K562 (cell line): ENCODE data around the gene MBNL2. TPM values are rescaled to one million over a fixed set of nuclear protein-coding genes. Genes with fewer than 3 reads are reported as not detected.
A peak's percentile ranks its signal among the peaks of the same experiment; 100 is the strongest.

ENCODE experiments used
- CHD1 ChIP-seq: fragments of 200-600 bp; sonication (generic); IDR thresholded peaks from one replicate; pipeline ENCODE4 v1.6.1; 2012; ENCODE audit warnings: mild to moderate bottlenecking, moderate library complexity, low read length, inconsistent platforms
- E2F8 ChIP-seq: fragments of 450-650 bp; IDR thresholded peaks from 2 replicates; pipeline ENCODE4 v1.7.1; 2018; ENCODE audit warnings: mild to moderate bottlenecking, low read depth; ENCODE audit not compliant: partially characterized antibody
- GATAD2B ChIP-seq: fragments of 450-650 bp; IDR thresholded peaks from 2 replicates; pipeline ENCODE4 v1.6.1; 2017; ENCODE audit warnings: mild to moderate bottlenecking, borderline replicate concordance
- HOXB6 ChIP-seq: fragments of 250-450 bp; sonication (Bioruptor Pico); IDR thresholded peaks from 2 replicates; pipeline ENCODE4 v1.5.1; 2022; ENCODE audit warnings: mild to moderate bottlenecking, borderline replicate concordance
- MIER1 ChIP-seq: fragments of 450-650 bp; IDR thresholded peaks from 2 replicates; pipeline ENCODE4 v1.6.1; 2016; ENCODE audit warnings: antibody characterized with exemption, mild to moderate bottlenecking, low read depth
- NUFIP1 ChIP-seq: fragments of 450-650 bp; IDR thresholded peaks from 2 replicates; pipeline ENCODE4 v1.6.1; 2018; ENCODE audit not compliant: partially characterized antibody
- SMAD1 ChIP-seq: fragments of 150-350 bp; IDR thresholded peaks from 2 replicates; pipeline ENCODE4 v1.6.1; 2014; ENCODE audit warnings: low read length, low read depth; ENCODE audit not compliant: partially characterized antibody
- TBP ChIP-seq: optimal IDR thresholded peaks from 2 replicates; pipeline ENCODE3; 2011; ENCODE audit warnings: low read depth, low read length, improper control_type of control experiment
- TCF7 ChIP-seq: sonication (generic); IDR thresholded peaks from 2 replicates; pipeline ENCODE4 v1.6.1; 2016; ENCODE audit warnings: antibody characterized with exemption, borderline replicate concordance
- TFAP4 ChIP-seq: sonication (generic); formaldehyde crosslinking; IDR thresholded peaks from 2 replicates; pipeline ENCODE4 v1.8.0; 2022; ENCODE audit warnings: missing genetic modification reagents, mild to moderate bottlenecking, moderate library complexity, borderline replicate concordance
- TOE1 ChIP-seq, 2 experiments: fragments of 450-650 bp in 1 of 2; sonication (generic) in 1 of 2; formaldehyde crosslinking in 1 of 2; IDR thresholded peaks; 2 replicates each; pipeline versions ENCODE4 v1.7.1 to v1.8.0; 2016 to 2022; ENCODE audit warnings: borderline replicate concordance in 2 of 2, mild to moderate bottlenecking in 2 of 2, antibody characterized with exemption in 1 of 2, inconsistent platforms in 1 of 2, low read depth in 1 of 2, missing genetic modification reagents in 1 of 2, moderate library complexity in 1 of 2
- ZNF778 ChIP-seq: fragments of 450-650 bp; formaldehyde crosslinking; IDR thresholded peaks from 2 replicates; pipeline ENCODE4 v1.4.0; 2020; ENCODE audit warnings: mild to moderate bottlenecking, moderate library complexity
- ZZZ3 ChIP-seq: fragments of 450-650 bp; IDR thresholded peaks from 2 replicates; pipeline ENCODE4 v1.6.1; 2016; ENCODE audit warnings: antibody characterized with exemption, mild to moderate bottlenecking, moderate library complexity
- polyA plus RNA-seq, 8 experiments: library from polyadenylated mRNA; depleted of rRNA in 4 of 8; stranded (reverse) in 5 of 8; unstranded in 3 of 8; fragments of >200 nt; fragmentation: Nextera tagmentation in 2 of 8; fragmentation: Illumina TruSeq in 1 of 8; extraction: Ambion mirVana in 2 of 8; extraction: Trizol in 1 of 8; gene quantifications; 2 replicates each; pipeline versions ENCODE4 v1.2.1 to v1.2.3, GENCODE V29; 2011 to 2014; ENCODE audit warnings: inconsistent platforms in 1 of 8, missing spikeins in 1 of 8
- total RNA-seq, 7 experiments: library from RNA; depleted of rRNA in 6 of 7; stranded (reverse); fragments of >200 nt in 6 of 7; fragmentation: Illumina TruSeq in 2 of 7; extraction: Trizol in 2 of 7; gene quantifications; 2 replicates each; pipeline versions ENCODE4 v1.2.1 to v1.2.3, GENCODE V29; 2011 to 2021; ENCODE audit warnings: low replicate concordance in 1 of 7

Gene MBNL2
- total and polyA plus RNA-seq, 9 of the 15 experiments (the other 6 are each of a cell fraction or from before 2014, with no cell fraction given), result 7.0 to 24.8 (median 13.8) TPM

- TF ChIP-seq E2F8 (no peak), TCF7 (no peak), HOXB6 (CRISPR knock-in tag) (no peak), SMAD1 (no peak), ZZZ3 (no peak), TBP (no peak), TFAP4 (CRISPR knock-in tag) (no peak), CHD1 (no peak), GATAD2B (no peak), NUFIP1 (no peak), TOE1 (IDR thresholded peaks at IDR 0.05; ENCODE audit: borderline replicate concordance) (peak; percentile 82; the same call in 1 of the 2 replicates), TOE1 (CRISPR knock-in tag; IDR thresholded peaks at IDR 0.05; ENCODE audit: borderline replicate concordance, low read depth) (no peak), MIER1 (no peak), ZNF778 (CRISPR knock-in tag) (no peak)
These were observed 200.3 kb downstream of the MBNL2 start (continued) for GRCh38 chr13:97422118-97423054.
